Transverse colon (tissue), 4 donors: ENCODE data around the gene CYREN. TPM values are rescaled to one million over a fixed set of nuclear protein-coding genes. Genes with fewer than 3 reads are reported as not detected.

ENCODE experiments used
- DNase-seq: peaks from one replicate; pipeline ENCODE4 v3.0.0-alpha.2; 2019
- H3K27ac ChIP-seq, 4 donors: fragments of 200-600 bp; sonication (generic); 2 replicates each; pipeline ENCODE4 v1.5.1; 2016 to 2018; ENCODE audit warnings: inconsistent platforms in 4 of 4
- H3K27me3 ChIP-seq: fragments of 200-600 bp; sonication (generic); 2 replicates; pipeline ENCODE4 v1.5.1; 2017; ENCODE audit warnings: inconsistent platforms
- H3K36me3 ChIP-seq, 4 donors: fragments of 200-600 bp; sonication (generic); 2 replicates each; pipeline ENCODE4 v1.5.1; 2017 to 2019; ENCODE audit warnings: inconsistent platforms in 4 of 4
- H3K4me1 ChIP-seq, 4 donors: fragments of 200-600 bp; sonication (generic); 2 replicates each; pipeline ENCODE4 v1.5.1; 2017 to 2020; ENCODE audit warnings: inconsistent platforms in 4 of 4
- H3K4me3 ChIP-seq, 4 donors: fragments of 200-600 bp; sonication (generic); 1 replicate in 1 of 4; 2 replicates in 3 of 4; pipeline versions ENCODE4 v1.5.1 to v1.6.1; 2017 to 2019; ENCODE audit warnings: inconsistent platforms in 4 of 4
- H3K9me3 ChIP-seq, 2 donors: fragments of 200-600 bp; sonication (generic); 2 replicates each; pipeline ENCODE4 v1.5.1; 2017 to 2019; ENCODE audit warnings: inconsistent platforms in 2 of 2
- CTCF ChIP-seq, 5 experiments: fragments of 200-600 bp in 3 of 5; fragments of 450-650 bp in 2 of 5; sonication (generic) in 3 of 5; IDR thresholded peaks; 1 replicate in 2 of 5; 2 replicates in 3 of 5; pipeline ENCODE4 v1.5.1; 2016 to 2017; ENCODE audit warnings: antibody characterized with exemption in 5 of 5, inconsistent platforms in 3 of 5, mild to moderate bottlenecking in 2 of 5, moderate library complexity in 1 of 5
- EP300 ChIP-seq: sonication (generic); formaldehyde crosslinking; IDR thresholded peaks from one replicate; pipeline ENCODE4 v1.6.1; 2017; ENCODE audit warnings: antibody characterized with exemption, low read depth
- POLR2A ChIP-seq: fragments of 450-650 bp; IDR thresholded peaks from one replicate; pipeline ENCODE4 v1.6.1; 2016; ENCODE audit warnings: antibody characterized with exemption, mild to moderate bottlenecking, moderate library complexity
- POLR2AphosphoS5 ChIP-seq, 3 donors: sonication (generic); formaldehyde crosslinking; IDR thresholded peaks; one replicate each; pipeline ENCODE4 v1.6.1; 2016; ENCODE audit warnings: antibody characterized with exemption in 3 of 3
- WGBS, 2 donors: methylation state at CpG; one replicate each; pipeline ENCODE4 v1.1.5; 2018; ENCODE audit warnings: low coverage in 1 of 2; 5-methylcytosine and 5-hydroxymethylcytosine counted together
- in situ Hi-C, 4 donors: fragments of 200-750 bp; cut with MboI; loops; one replicate each; pipeline versions ENCODE4 v1.15.0 to v1.15.1; 2017; ENCODE audit warnings: low sequenced_read_pairs in 3 of 4, low pct_ligation_motif_present in 1 of 4, low pct_unique_long_range_greater_than_20kb in 1 of 4
- intact Hi-C: fragments of 100-400 bp; cut with DNase I; formaldehyde crosslinking; loops from one replicate; pipeline ENCODE4 v1.15.1; 2023; ENCODE audit warnings: low total_unique reads
- total RNA-seq, 4 donors: library from RNA; depleted of rRNA; stranded (reverse); fragments of >200 nt; gene quantifications; one replicate each; pipeline ENCODE4 v1.1.0, GENCODE V29; 2016

Gene CYREN
- total RNA-seq, 4 donors from 2014 or later, result 30.8 to 88.3 (median 37.8) TPM

DNA sequence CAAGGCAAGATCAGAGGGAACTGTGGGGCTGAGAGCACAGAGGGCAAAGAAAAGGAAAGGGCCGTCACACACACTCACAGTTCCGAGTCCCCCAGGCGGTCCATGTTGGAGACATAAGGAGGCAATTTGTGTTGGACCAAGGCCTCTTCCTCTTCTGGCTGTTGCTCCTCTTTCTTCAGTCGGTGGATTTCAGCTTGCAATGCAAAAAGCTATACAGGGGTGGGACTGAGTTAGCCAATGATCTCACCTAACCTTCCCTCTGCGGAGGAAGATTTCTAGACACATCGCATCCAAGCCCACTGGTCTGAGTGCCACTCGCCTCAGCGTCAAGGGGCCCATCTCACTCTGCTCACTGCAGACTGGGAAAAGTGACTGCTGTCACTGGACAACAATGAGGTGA is 35.3 kb upstream of the CYREN start:
- Histone ChIP-seq H3K27ac (no peak overlapping the region), H3K4me3 (no peak overlapping the region), H3K27me3 (no peaks in the 10 kb centered on the region), H3K4me1 (peaks cover 0 to 10% (median 8%) of the 10 kb centered on the region in 4 donors), H3K9me3 (no peaks in the 10 kb centered on the region), H3K36me3 (peaks cover 0 to 9% (median 1%) of the 10 kb centered on the region in 4 donors)
- no peak for TF ChIP-seq CTCF (IDR thresholded peaks at IDR 0.05)
- TF ChIP-seq POLR2A, result no peak
- no peak for TF ChIP-seq EP300
- TF ChIP-seq POLR2AphosphoS5 (IDR thresholded peaks at IDR 0.05), result no peak
- 97% methylated on average over 8 of the region's 8 CpGs; no CpG with 5 or more reads in 1 of the 2 donors for WGBS, 2 donors
- DNase-seq, result no peak
- in situ Hi-C loops, result no loop called here
- intact Hi-C loops, result no loop called here

DNA sequence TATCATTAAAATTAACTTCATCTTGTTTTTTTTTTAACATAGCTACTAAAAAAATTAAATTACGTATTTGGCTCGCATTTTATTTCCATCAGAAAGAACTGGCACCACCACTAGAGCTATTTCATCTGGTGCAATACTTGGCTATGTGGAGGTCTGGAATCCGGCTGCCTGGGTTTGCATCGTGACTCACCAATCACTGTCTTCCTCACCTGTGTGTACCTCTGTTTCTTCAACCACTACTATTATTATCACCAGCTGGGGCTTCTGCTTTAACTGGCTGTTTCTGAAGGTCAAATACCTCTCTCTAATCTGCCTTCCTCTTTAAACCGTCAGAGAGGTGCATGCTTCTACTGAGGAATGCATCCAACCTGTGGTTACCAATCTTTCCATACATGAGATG is 34.4 kb upstream of the CYREN start:
- Histone ChIP-seq H3K27me3 (no peaks in the 10 kb centered on the region), H3K4me1 (peaks cover 0 to 5% (median 0%) of the 10 kb centered on the region in 4 donors), H3K36me3 (peaks cover 0 to 9% (median 1%) of the 10 kb centered on the region in 4 donors), H3K4me3 (no peak overlapping the region), H3K27ac (no peak overlapping the region), H3K9me3 (no peaks in the 10 kb centered on the region)
- TF ChIP-seq POLR2A (no peak), CTCF (IDR thresholded peaks at IDR 0.05) (no peak), POLR2AphosphoS5 (IDR thresholded peaks at IDR 0.05) (no peak), EP300 (no peak)
- intact Hi-C loops, result no loop called here
- in situ Hi-C loops, result no loop called here
- 93 to 95% methylated on average over 5 of the region's 5 CpGs for WGBS, 2 donors
- no peak for DNase-seq

- no peaks in the 10 kb centered on the region for H3K9me3 ChIP-seq
- TF ChIP-seq CTCF (IDR thresholded peaks at IDR 0.05) (no peak), POLR2AphosphoS5 (IDR thresholded peaks at IDR 0.05) (no peak), POLR2A (no peak), EP300 (no peak)
- intact Hi-C loops, result no loop called here
- 90 to 100% methylated on average over 2 to 6 of the region's 6 CpGs for WGBS, 2 donors
- peaks cover 0 to 5% (median 0%) of the 10 kb centered on the region in 4 donors for H3K4me1 ChIP-seq
- in situ Hi-C loops, result no loop called here
- H3K27me3 ChIP-seq, result no peaks in the 10 kb centered on the region
- no peak overlapping the region for H3K4me3 ChIP-seq
- DNase-seq, result no peak
- no peak overlapping the region for H3K27ac ChIP-seq
- H3K36me3 ChIP-seq, result peaks cover 0 to 9% (median 1%) of the 10 kb centered on the region in 4 donors
Measured at GRCh38 chr7:135204341-135204749, 33.8 kb upstream of the CYREN start.

- in situ Hi-C loops, result no loop called here
Measured at GRCh38 chr7:135201350-135201749, 30.8 kb upstream of the CYREN start.

More at GRCh38 chr7:135201350-135201749, 30.8 kb upstream of the CYREN start:
- intact Hi-C loops, result no loop called here
- H3K27ac ChIP-seq, result no peak overlapping the region
- no peaks in the 10 kb centered on the region for H3K27me3 ChIP-seq
- H3K36me3 ChIP-seq, result peaks cover 0 to 9% (median 1%) of the 10 kb centered on the region in 4 donors
- no peak overlapping the region for H3K4me3 ChIP-seq
- no peaks in the 10 kb centered on the region for H3K9me3 ChIP-seq
- no peak for TF ChIP-seq EP300
- no peak for TF ChIP-seq POLR2A
- TF ChIP-seq CTCF (IDR thresholded peaks at IDR 0.05), result no peak
- no peak for TF ChIP-seq POLR2AphosphoS5 (IDR thresholded peaks at IDR 0.05)
- no peak for DNase-seq
- WGBS, 2 donors, result 75 to 91% methylated on average over 2 of the region's 2 CpGs
- H3K4me1 ChIP-seq, result no peaks in the 10 kb centered on the region
